ENCODE data around the gene RBM7. TPM values are rescaled to one million over a fixed set of nuclear protein-coding genes. Genes with fewer than 3 reads are reported as not detected.

The RBM7 gene
- total and polyA plus RNA-seq, 2 of the 13 experiments (the other 11 are each of a cell fraction or from before 2014, with no cell fraction given): 30.5 to 32.3 TPM

DNA sequence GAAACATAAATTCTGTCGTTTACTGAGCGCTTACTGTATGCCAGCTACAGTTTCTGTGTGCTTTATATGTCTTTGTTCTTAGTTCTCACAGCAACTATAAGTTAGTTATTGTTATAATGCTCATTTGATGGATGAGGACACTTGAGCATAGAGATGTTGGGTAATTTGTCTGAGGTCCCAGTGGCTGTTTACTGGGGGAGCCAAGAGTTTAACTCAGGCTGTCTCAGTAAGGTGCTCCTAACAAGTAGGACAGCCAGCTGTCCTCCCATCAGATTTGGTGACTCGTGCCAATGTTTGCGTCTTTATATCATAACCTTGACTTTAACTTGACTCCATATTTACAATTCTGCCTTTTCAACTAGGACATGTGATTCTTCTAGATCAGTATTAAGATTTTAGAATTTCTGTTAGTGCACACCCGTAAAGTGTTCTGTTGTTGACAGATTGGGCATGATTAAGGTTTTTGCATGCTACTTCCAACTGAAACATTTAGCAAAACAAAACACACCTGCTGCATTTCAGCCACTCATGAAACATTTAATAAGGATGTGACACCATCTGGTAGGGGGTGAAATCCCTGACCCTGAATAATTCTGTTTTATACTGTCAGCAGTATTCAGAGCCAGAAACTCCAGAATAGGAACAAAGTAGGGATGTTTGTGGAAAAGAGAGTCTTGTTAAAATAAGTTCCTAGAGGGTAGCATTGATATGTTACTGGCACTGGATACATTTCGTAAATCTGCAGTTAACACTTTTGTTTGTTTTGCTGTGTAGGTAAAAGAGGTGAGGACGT is 40.7 kb downstream of the RBM7 start:
- in situ Hi-C loops (cut with HindIII; ENCODE audit: extremely low pct_ligation_motif_present, low pct_unique_long_range_greater_than_20kb) (no loop called here), intact Hi-C loops (cut with micrococcal nuclease; ENCODE audit: unreplicated experiment) (no loop called here)
- H2AFZ ChIP-seq (ENCODE audit: low read length): no peak overlapping the region
- FAIRE-seq: no peak
- peak overlapping the region; percentile 76 for H3K4me2 ChIP-seq (ENCODE audit: low read depth, low read length)
- no TSS peak for BruUV-seq (replicated peaks)
- H3K4me1 ChIP-seq (ENCODE audit: insufficient read depth, low read length): peaks cover 33% of the 10 kb centered on the region
- no peak overlapping the region for H3K9ac ChIP-seq (ENCODE audit: insufficient read depth, low read depth, low read length)
- ChIA-PET CTCF (ENCODE audit: low intra/inter-chr PET ratio, low total read pairs) (no interaction called here), POLR2A (no interaction called here)
- WGBS (ENCODE audit: low lambda C conversion rate): 89% methylated on average over 7 of the region's 7 CpGs
- peak overlapping the region; percentile 84 to 100 (median 88); a peak in 4 of 6 replicates for H3K4me3 ChIP-seq (replicated peaks in 1 of 3; ENCODE audit: insufficient read depth in 1 of 3, low read depth in 2 of 3, low read length in 3 of 3)
- TF ChIP-seq RAD51 (IDR thresholded peaks at IDR 0.05; ENCODE audit: borderline replicate concordance) (no peak), MAFK (conservative IDR thresholded peaks at IDR 0.05 in 1 of 2, IDR thresholded peaks at IDR 0.05 in 1 of 2; ENCODE audit: low read length in 2 of 2) (peak; percentile 26 to 33; a peak in 1 of 4 replicates), KDM3A (CRISPR knock-in tag; IDR thresholded peaks at IDR 0.05; ENCODE audit: low read depth) (no peak), ZNF382 (CRISPR knock-in tag; IDR thresholded peaks at IDR 0.05; ENCODE audit: borderline replicate concordance) (no peak), ZNF878 (CRISPR knock-in tag; IDR thresholded peaks at IDR 0.05) (no peak), RARA (CRISPR knock-in tag; IDR thresholded peaks at IDR 0.05) (0 out of 2 replicates have a peak, but pooled peaks have one; percentile 27)
- no peak overlapping the region for H3K27ac ChIP-seq (ENCODE audit: extremely low read length, insufficient read depth, low read length)
- peaks cover 47% of the 10 kb centered on the region for H3K79me2 ChIP-seq (ENCODE audit: insufficient read depth, low read length)
- 0 out of 2 replicates have a peak, but pooled peaks cover 7% of the 10 kb centered on the region for H4K20me1 ChIP-seq (ENCODE audit: insufficient read depth, low read length)
- ATAC-seq: no peak
- H3K36me3 ChIP-seq (replicated peaks in 1 of 2; ENCODE audit: control insufficient read depth in 1 of 2, insufficient read depth in 2 of 2, low read length in 2 of 2): peaks cover 6% of the 10 kb centered on the region in 2 experiments; a peak in 3 of 5 replicates
- DNase-seq (ENCODE audit: low spot score): peak; percentile 9
- H3K27me3 ChIP-seq (ENCODE audit: control insufficient read depth in 1 of 2, insufficient read depth in 2 of 2, low read length in 2 of 2): no peaks in the 10 kb centered on the region; a peak in 1 of 5 replicates
- H3K9me3 ChIP-seq (ENCODE audit: low read length): no peaks in the 10 kb centered on the region

DNA sequence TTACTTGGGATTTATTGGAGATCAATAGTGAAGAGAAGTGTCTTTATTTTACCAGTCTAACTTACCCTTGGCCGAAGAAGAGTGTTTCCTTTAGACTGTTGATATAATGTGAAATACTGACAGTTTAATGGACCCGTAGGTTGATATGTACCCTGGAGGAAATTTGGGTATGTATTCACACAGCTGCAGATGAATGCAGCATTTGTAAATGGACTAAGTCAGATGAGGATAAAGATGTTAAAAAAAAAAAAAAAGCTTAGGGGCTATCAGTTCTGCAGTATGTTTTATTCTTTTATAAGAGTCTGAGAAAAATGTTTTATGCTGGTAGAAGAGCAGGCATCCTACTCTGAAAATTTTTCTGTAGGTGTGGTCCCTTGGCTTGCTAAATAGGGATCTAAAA is 41.5 kb downstream of the RBM7 start:
- Histone ChIP-seq H3K36me3 (replicated peaks in 1 of 2; ENCODE audit: control insufficient read depth in 1 of 2, insufficient read depth in 2 of 2, low read length in 2 of 2) (peaks cover 6 to 9% of the 10 kb centered on the region in 2 experiments; a peak in 3 of 5 replicates), H4K20me1 (ENCODE audit: insufficient read depth, low read length) (0 out of 2 replicates have a peak, but pooled peaks cover 7% of the 10 kb centered on the region), H3K4me3 (replicated peaks in 1 of 3; ENCODE audit: insufficient read depth in 1 of 3, low read depth in 2 of 3, low read length in 3 of 3) (no peak overlapping the region), H2AFZ (ENCODE audit: low read length) (no peak overlapping the region), H3K79me2 (ENCODE audit: insufficient read depth, low read length) (peaks cover 48% of the 10 kb centered on the region), H3K27ac (ENCODE audit: extremely low read length, insufficient read depth, low read length) (no peak overlapping the region), H3K4me1 (ENCODE audit: insufficient read depth, low read length) (peaks cover 33% of the 10 kb centered on the region), H3K27me3 (ENCODE audit: control insufficient read depth in 1 of 2, insufficient read depth in 2 of 2, low read length in 2 of 2) (no peaks in the 10 kb centered on the region; a peak in 1 of 5 replicates), H3K4me2 (ENCODE audit: low read depth, low read length) (no peak overlapping the region), H3K9ac (ENCODE audit: insufficient read depth, low read depth, low read length) (no peak overlapping the region), H3K9me3 (ENCODE audit: low read length) (no peaks in the 10 kb centered on the region)
- ATAC-seq (no peak), DNase-seq (ENCODE audit: low spot score) (no peak), FAIRE-seq (no peak)
- no peak for TF ChIP-seq KLF6 (CRISPR knock-in tag; IDR thresholded peaks at IDR 0.05)
- TF ChIP-seq, protein P1, sequence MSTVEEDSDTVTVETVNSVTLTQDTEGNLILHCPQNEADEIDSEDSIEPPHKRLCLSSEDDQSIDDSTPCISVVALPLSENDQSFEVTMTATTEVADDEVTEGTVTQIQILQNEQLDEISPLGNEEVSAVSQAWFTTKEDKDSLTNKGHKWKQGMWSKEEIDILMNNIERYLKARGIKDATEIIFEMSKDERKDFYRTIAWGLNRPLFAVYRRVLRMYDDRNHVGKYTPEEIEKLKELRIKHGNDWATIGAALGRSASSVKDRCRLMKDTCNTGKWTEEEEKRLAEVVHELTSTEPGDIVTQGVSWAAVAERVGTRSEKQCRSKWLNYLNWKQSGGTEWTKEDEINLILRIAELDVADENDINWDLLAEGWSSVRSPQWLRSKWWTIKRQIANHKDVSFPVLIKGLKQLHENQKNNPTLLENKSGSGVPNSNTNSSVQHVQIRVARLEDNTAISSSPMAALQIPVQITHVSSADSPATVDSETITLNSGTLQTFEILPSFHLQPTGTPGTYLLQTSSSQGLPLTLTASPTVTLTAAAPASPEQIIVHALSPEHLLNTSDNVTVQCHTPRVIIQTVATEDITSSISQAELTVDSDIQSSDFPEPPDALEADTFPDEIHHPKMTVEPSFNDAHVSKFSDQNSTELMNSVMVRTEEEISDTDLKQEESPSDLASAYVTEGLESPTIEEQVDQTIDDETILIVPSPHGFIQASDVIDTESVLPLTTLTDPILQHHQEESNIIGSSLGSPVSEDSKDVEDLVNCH (CRISPR knock-in tag; IDR thresholded peaks at IDR 0.05): no peak
- TF ChIP-seq, protein P2, sequence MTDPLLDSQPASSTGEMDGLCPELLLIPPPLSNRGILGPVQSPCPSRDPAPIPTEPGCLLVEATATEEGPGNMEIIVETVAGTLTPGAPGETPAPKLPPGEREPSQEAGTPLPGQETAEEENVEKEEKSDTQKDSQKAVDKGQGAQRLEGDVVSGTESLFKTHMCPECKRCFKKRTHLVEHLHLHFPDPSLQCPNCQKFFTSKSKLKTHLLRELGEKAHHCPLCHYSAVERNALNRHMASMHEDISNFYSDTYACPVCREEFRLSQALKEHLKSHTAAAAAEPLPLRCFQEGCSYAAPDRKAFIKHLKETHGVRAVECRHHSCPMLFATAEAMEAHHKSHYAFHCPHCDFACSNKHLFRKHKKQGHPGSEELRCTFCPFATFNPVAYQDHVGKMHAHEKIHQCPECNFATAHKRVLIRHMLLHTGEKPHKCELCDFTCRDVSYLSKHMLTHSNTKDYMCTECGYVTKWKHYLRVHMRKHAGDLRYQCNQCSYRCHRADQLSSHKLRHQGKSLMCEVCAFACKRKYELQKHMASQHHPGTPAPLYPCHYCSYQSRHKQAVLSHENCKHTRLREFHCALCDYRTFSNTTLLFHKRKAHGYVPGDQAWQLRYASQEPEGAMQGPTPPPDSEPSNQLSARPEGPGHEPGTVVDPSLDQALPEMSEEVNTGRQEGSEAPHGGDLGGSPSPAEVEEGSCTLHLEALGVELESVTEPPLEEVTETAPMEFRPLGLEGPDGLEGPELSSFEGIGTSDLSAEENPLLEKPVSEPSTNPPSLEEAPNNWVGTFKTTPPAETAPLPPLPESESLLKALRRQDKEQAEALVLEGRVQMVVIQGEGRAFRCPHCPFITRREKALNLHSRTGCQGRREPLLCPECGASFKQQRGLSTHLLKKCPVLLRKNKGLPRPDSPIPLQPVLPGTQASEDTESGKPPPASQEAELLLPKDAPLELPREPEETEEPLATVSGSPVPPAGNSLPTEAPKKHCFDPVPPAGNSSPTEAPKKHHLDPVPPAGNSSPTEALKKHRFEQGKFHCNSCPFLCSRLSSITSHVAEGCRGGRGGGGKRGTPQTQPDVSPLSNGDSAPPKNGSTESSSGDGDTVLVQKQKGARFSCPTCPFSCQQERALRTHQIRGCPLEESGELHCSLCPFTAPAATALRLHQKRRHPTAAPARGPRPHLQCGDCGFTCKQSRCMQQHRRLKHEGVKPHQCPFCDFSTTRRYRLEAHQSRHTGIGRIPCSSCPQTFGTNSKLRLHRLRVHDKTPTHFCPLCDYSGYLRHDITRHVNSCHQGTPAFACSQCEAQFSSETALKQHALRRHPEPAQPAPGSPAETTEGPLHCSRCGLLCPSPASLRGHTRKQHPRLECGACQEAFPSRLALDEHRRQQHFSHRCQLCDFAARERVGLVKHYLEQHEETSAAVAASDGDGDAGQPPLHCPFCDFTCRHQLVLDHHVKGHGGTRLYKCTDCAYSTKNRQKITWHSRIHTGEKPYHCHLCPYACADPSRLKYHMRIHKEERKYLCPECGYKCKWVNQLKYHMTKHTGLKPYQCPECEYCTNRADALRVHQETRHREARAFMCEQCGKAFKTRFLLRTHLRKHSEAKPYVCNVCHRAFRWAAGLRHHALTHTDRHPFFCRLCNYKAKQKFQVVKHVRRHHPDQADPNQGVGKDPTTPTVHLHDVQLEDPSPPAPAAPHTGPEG (CRISPR knock-in tag; IDR thresholded peaks at IDR 0.05): no peak
- 96% methylated on average over 2 of the region's 2 CpGs for WGBS (ENCODE audit: low lambda C conversion rate)
- no TSS peak for BruUV-seq (replicated peaks)
- ChIA-PET POLR2A (no interaction called here), CTCF (ENCODE audit: low intra/inter-chr PET ratio, low total read pairs) (no interaction called here)
- in situ Hi-C loops (cut with HindIII; ENCODE audit: extremely low pct_ligation_motif_present, low pct_unique_long_range_greater_than_20kb) (no loop called here), intact Hi-C loops (cut with micrococcal nuclease; ENCODE audit: unreplicated experiment) (no loop called here)
